Colon (tissue), 2 donors: ENCODE measurements around the gene PLA2G2D.

Experiments
- FAIRE-seq: peaks from 2 replicates; lab custom pipeline; 2012; peaks lifted over from hg19 to GRCh38; lab: Jason Lieb, UNC
- donor health status: control.
- donor health status: control.

Gene PLA2G2D, protein sequence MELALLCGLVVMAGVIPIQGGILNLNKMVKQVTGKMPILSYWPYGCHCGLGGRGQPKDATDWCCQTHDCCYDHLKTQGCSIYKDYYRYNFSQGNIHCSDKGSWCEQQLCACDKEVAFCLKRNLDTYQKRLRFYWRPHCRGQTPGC

DNA sequence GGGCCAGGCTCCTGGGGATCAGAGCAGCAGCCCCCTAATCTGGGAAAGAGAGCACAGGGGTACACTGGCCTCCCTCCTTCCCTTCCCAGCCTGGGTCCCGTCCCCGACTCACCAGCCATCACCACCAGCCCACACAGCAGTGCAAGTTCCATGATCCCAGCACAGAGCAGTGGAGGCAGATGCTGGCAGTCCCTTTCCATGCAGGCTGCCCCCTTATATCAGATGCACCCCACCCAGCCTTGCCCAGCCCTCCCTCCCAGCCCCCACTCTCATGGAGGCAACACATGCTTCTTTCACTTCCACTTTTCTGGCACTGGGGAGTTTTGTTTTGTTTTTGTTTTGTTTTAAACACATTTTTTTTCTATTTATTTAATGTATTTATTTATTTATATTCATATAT, at the start of gene PLA2G2D:
TSS of gene PLA2G2D (minus strand) at position 190 of the 400 bp plus-strand sequence. CDS start at position 152, 38 bp downstream.
- no peak for FAIRE-seq

DNA sequence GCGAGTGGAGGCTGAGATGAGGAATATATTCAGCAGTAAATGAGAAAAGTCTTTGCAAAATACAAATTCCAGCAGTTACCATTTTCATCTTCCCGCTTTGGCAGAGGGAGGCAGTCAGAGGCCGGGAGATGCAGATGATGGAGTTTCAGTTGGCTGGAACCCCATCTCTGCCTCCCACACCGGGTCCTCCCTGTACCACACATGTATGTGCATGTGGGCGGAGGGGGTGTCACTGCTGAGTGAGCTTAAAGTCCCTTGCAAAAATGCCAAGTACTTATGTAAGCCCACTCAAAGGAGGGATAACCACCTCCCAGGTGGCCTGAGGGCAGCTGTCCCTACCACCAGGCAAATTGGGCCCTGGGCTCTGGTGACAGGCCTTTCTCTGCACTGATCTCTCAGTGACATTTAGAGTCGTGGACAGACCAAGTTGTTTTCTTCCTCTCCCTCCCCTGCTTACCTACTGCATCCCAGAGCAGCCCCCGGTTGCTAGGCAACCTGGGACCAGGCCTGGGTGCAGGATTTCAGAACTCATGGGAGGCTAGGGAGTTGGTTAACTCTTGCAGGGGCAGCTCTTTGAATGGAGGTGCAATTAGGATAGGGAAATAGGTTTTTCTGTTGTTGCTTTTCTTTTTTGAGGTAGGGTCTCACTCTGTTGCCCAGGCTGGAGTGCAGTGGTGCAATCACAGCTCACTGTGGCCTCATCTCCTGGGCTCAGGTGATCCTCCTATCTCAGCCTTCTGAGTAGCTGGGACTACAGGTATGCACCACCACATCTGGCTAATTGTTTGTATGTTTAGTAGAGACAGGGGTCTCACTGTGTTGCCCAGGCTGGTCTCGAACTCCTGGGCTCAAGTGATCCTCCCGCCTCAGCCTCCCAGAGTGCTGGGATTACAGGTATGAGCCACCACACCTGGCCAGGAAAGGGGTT, 49.5 kb upstream of the PLA2G2D start:
- FAIRE-seq: no peak

DNA sequence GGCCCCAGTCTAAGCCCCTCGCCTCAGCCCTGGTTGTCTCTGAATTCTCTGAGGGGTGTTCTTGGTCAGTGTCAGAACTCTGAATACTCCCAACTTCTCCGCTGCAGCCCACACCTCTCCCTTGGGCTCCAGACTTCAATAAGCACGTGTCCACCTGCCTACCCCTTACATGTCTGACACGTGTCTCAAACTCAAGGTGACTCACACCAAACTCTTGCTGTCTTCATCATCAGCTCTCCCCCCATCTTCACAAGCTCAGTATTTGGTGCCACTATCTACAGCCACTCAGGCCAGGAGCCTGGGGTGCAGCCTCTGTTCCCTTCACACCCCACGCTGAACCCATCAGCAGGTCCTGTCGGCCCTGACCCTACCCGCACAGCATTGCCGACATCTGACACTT, 47.8 kb upstream of the PLA2G2D start:
- no peak for FAIRE-seq

DNA sequence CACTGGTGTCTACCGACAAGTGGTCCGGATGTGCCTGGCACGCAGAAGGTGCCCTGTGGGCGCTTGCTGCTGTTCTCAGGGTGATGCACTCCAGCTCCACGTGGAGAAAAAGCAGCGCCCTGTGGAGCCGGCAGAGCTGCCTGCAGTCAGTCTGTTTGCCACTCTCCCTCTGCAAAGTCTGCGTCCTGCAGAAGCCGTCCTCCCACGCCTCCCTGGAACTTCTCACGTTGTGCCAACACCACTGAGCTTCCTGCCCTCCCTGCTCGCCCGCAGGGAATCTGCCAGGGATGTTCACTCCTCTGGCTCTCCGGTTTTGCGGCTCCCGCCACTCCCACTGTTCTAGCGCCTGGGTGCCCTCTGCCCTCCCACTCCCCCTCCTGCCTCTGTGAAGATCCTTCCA, 46.7 kb upstream of the PLA2G2D start:
- no peak for FAIRE-seq

DNA sequence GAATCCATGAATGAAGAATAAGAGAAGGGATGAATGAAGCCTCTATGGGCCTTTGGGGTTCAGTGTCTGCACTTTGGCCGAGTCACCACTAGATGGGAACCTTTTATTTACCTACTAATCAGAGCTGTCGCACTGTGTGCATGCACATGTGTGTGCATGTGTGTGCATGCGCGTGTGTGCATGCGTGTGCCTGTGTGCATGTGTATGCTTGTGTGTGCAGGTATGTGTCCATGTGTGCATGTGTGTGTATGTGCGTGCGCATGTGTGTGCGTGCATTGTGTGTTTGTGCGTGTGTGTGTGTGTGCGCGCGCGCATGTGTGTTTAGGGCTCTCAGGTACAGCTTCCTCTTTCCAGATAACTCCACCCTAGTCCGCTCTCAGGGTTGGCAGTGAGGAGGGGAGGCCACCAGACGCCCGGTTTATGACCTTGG, 46.2 kb upstream of the PLA2G2D start:
- FAIRE-seq: no peak

DNA sequence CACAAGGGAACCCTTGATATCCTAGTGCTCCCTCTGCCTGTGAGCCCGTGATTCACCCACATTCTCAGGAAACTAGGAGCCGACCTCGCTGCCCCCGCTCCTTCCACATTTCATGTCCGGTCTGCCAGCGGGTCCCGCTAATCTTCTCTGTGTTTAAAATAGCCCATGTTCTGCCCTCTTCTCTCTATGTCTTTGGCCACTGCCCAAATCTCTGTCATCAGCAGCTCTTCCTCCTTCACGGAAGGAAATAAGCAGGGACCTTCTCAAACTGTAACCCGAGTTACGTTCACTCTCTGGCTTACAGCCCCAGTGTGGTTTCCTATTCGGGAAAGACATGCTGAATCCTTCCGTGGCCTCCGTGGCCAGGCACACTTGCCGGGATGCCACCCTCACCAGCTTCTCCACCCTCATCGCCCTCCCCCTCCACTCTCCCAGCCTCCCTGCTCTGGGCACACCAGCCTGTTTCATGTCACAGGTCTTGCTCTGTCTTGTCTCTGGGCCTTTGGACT, 45.4 kb upstream of the PLA2G2D start:
- FAIRE-seq: no peak

DNA sequence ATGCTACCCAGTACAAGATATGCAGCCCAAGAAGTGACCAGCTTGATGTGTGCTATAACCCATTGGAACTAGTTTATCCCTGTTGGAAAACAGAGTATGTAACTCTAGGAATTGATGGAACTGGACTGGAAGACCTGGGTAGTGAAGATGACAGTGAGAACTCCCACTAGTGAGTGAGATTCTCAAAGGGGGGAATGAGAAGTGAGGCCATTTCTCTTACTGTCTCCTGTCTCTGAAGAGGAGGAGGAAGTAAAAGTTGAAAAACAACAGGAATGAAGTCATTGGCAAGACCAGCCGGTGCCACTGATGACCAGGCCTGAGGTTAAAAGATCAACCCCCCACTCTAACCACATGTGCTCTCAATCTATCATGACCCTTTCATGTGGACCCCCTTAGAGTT, 40.7 kb upstream of the PLA2G2D start:
- FAIRE-seq: no peak

DNA sequence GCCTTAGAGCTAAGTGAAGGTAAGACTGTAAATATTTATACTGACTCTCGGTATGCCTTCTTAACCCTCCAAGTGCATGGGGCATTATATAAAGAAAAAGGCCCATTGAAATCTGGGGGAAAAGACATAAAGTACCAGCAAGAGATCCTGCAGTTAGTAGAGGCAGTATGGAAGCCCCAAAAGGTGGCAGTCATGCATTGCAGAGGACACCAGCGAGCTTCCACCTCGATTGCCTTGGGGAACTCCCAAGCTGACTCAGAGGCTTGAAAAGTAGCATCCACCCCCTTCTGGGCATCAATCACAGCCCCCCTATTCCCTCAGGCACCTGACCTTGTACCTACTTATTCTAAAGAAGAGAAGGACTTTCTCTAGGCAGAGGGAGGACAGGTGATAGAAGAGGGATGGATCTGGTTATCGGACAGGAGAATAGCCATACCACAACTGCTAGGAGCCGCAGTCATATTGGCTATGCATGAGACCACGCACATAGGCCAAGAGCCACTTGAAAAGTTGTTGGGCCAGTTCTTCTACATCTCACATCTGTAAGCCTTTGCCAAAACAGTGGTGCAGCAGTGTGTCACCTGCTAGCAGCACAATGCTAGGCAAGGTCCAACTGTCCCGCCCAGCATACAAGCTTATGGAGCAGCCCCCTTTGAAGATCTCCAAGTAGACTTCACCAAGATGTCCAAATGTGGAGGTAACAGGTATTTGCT, 39.2 kb upstream of the PLA2G2D start:
- no peak for FAIRE-seq

DNA sequence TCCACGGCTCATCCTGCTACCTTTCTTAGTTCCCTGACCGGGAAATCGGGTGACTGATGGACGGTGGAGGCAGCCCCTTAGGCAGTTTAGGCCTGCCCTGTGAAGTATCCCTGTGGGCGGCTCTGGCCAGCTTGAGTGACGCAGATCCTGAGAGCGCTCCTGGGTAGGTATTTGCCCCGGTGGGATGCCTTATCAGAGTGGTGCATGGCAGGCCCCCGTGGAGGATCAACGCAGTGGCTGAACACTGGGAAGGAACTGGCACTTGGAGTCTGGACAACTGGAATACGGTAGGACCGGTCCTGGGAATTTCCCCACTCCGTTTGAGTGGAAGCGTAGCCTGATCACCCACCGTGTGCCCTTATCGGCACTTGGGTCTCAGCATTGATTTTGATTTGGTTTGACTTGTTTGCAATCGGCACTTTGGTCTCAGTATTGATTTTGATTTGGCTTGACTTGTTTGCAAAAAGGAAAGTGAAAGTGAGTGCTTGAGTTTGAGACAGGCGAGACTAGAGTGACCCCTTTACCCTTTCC, 35.0 kb upstream of the PLA2G2D start:
- no peak for FAIRE-seq

DNA sequence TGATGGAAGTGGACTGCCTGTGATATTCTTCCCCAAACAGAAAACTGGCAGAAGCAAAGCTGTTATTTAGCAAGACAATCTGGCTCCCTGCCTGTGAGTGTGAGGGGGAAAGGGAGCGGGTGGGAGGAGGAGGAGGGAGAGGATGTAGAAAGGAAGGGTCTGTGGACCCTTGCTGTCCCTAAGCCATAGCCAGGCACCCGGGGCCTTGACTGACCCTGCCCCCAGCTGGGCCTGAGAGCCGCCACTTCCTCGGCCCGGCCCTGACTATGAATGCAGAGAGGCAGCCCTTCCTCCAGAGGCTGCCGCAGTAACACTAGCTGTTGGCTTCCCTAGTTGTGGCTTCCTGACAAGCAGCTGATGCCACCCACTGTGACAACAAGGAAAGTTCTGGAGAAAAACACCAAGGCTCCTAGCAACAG, 33.7 kb upstream of the PLA2G2D start:
- no peak for FAIRE-seq

DNA sequence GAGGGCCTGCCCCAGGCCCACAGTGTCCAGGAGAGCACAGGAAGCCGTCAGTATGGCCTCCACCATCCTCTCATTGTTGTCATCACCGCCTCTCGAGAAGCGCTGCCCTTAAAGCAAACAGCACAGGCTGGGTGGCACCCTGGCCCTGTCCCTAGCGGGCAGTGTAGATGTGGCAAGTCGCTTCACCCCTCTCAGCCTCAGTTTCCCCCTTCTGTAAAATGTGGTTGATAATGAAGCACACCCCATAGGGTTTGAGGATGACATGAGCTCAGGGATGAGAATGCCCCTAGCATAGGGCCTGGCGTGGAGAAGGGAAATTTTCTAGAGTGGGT, 33.2 kb upstream of the PLA2G2D start:
- no peak for FAIRE-seq

DNA sequence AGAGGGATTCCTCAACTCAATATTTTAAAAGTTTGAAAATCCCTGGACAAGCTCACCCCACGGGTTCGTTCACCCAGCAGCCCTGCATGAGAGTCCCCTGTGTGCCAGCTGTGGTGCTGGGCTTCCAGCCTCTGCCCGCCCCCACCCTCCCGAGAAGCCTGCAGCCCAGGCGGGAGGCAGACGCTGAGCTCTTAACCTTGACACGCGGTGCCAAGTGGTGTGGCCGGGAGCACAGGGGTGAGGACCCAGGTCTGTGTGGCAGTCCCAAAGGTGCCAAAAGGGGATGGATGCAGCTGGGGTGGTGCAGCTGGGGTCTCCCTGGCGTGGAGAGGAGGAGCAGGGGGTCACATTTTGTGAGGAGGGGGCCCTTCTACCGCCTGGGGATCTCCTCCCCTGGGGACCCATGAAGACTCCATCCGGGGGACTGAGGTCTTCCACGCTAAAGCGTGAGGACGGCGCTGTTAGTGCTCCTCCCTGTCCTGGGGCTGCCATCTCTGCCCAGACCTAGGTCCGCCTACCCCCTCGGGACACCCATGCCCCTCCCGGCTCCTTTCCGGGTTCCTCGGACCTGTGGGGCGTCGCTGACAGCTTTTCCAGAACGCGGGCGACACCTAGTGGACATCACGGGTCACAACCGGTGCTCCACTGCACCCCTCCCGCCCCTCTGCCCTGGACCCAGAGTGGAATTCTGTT, 32.7 kb upstream of the PLA2G2D start:
- no peak for FAIRE-seq

DNA sequence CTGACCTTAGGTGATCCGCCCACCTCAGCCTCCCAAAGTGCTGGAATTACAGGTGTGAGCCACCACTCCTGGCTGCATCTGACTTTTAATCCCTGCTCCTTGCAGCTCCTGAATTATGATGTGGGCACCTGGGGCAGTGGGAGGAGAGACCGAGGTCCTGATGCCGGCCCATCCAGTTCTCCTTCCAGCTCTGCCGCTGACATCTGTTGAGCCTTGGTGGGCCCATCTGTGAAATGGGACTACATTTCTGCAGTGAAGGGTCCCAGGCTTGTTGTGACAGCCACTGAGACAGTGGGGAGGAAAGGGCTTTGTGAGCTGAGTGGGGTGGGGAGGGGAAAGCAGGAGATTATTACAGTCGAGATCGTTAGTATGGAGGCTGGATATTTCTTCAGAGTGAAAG, 31.6 kb upstream of the PLA2G2D start:
- no peak for FAIRE-seq

DNA sequence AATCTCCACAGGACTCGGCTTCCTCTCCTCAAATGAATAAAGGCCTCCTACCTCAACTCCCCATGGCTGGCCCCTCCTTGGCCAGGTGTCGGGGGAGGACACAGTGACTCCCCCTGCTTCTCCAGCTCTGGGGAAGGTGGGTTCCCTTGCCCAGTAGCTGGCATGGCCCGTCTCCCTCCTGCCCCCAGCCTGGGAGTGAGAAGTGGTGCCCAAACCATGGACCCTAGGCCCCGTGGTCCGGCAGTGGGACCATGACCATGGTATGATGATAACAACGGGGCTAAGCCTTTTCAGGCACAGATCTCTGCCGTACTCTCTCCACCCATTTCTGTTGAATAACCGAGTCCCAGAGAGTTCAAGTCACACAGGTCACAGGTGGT, 31.0 kb upstream of the PLA2G2D start:
- FAIRE-seq: no peak

DNA sequence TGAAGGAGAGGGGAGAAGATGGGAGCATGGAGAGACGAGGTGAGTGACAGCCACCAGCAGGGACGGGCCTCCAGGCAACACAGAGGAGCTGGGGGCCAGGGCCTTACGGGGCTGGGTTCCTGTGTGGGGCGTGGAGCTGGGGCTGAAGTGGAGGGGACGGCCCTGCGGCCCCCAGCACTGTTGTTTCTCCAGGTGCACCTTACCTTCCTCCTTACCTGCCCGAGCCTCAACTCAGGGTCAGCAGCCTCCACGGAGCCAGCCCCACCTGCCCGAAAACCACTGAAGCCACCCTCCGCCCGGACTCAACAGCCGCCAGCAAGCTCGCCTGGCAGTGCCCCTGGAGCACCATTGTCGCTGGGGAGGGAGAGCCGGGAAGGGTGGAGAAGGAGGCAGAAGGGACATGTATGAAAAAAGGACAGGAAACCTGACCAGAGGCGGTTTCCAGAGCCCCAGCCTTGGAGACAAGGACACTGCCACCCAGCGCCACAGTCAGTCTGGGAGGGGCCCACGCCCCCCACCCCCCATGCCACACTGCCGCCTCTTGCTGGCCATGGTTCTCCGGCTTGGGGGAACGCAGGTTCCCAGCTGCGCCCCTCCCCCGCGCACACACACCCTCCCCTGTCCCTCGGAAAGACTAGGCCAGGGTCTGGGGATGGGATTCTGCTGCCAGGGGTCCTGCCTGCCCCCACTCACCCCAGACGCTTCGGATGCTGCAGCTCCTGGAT, 30.4 kb upstream of the PLA2G2D start:
- no peak for FAIRE-seq

DNA sequence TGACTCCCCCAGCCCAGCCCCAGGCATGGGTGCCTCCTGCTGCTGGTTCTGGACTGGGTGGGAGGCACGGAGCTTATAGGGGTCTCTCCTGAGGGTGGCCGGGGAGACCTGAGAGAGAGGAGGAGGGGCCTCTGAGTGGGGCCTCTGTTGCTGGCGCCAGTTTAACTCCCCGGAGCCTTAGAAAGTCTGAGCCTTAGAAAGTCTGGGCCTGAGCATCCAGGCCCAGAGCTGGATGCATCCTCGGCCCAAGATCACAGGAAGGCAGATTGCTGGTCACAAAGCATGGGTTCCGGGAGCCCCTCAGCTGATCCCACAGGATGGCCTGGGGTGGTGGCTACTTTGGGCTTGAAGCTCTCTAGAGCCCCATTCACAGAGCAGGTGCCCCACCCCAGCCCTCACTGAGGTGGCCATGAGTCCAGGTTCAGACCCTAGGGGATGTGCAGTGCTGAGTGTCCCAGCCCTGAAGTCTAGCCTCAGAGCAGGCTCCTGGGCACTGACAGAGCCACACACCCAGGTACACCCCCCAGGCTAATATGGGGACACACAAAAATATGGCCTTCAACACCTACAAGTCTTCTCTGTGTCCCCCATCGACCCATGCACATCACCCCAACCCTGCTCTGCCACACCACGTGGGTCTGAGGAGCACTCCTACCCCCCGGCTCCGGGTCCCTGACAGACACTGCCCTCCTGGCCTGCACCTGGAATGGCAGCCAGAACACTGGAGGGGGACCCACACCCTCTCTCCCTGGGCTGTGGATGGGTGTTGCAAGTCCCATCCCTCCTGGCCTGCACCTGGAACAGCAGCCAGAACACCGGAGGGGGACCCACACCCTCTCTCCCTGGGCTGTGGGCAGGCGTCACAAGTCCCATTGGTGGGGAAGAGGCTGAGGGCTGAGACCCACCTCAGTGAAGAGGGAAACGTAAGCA, 29.5 kb upstream of the PLA2G2D start:
- no peak for FAIRE-seq

DNA sequence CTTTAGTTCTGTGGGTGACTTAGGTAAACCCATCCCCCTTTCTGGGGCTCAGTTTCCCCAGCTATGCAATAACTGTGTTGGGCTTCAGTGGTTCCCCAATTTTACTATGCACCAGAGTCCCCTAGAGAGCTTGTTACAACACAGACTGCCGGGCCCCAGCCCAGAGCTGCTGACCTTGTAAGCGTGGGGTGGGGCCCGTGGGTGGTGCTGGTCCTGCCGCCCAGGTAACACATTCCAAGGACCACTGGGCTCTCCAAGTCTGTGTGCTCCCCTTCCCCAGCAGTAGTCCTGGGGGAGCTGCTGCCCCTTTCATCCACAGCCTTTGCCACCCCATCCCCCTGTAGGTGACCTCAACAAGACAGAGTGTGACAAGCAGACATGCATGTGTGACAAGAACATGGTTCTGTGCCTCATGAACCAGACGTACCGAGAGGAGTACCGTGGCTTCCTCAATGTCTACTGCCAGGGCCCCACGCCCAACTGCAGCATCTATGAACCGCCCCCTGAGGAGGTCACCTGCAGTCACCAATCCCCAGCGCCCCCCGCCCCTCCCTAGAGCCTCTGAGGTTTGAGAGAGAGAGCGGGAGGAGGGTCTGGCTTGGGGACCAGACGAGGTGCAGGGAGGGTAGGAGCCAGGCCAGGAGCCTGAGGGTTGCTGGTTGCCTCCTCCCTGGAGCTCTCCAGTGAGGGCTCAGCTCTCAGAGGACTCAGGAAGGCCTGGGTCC, 28.7 kb upstream of the PLA2G2D start:
- no peak for FAIRE-seq

DNA sequence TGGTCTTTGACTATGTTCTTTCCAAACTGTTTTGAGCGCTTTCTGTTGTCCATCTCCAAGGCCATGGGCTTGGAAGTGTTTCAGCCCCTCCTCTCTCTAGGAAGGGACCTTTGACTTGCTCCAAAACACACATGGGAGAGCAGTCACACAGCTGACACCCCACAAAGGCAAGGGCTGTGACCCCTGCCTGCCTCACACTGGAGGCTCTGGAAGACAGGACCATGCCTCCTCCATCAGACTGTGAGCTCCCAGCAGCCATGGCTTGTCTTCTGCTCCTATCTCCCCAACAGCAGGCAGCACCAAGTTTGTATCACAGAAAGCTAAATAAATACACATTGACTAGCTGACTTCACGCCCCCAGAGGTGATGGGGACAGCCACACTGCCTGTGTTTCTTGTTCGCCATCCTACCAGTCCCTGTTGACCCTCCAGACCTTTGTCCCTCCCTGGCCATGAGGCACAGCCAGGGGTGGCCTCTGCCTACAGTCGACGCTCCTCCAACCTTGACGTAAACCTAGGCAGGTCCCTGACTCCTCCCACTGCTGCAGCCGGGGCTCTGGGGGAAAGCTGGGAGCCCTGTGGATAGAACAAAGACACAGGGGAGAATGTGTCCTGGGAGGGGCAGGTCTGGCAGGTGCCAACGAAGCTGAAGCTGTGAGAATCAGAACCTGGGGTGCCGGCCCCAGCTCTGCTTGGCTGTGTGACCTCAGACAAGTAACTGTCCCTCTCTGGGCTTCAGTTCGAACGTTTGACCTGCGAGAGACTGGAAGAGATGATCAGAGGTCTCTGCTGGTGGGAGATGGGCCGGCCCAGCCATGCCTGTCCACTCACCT, 24.6 kb upstream of the PLA2G2D start:
- FAIRE-seq: no peak

DNA sequence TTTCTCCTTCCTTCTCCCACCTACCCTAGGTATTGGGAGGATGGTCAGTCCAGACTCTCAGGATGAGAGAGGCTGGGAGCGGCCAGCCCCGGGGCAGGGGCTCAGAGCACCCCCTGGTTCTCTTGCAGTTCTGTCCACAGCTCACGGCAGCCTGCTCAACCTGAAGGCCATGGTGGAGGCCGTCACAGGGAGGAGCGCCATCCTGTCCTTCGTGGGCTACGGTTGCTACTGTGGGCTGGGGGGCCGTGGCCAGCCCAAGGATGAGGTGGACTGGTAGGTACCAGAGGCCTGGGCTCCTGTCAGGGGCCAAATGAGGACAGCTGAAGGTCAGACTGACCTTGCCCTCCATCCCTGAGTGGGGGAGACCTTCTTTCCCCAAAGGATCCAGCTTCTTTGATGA, 24.0 kb upstream of the PLA2G2D start:
- FAIRE-seq: no peak
